GM10847 (cell line): ENCODE results near the gene MANF.

Source experiments
- POLR2A ChIP-seq: IDR thresholded peaks from 2 replicates; pipeline ENCODE4 v1.6.1; 2011; ENCODE audit not compliant: insufficient read length; ENCODE audit errors: extremely low read depth

Gene MANF

DNA sequence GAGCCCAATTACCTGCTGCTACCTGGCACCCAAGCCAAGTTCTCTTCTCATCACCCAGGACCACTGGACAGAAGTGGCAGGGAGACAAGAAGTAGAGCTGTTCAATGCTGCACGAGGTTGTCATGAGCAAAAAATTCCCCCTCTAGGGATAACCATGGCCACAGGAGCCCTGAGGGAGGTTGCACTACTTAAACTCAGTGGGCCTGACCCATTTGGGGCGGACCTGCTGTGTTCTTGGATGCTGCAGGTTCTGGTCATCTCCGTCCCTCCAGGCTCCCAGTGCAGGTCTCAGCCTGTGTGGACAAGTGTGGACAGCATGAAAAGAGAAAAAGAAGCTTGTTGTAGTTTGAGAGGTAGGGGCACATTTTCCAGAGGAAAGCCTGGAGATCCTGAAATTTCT, 26.1 kb upstream of the MANF start:
- TF ChIP-seq POLR2A: no peak

DNA sequence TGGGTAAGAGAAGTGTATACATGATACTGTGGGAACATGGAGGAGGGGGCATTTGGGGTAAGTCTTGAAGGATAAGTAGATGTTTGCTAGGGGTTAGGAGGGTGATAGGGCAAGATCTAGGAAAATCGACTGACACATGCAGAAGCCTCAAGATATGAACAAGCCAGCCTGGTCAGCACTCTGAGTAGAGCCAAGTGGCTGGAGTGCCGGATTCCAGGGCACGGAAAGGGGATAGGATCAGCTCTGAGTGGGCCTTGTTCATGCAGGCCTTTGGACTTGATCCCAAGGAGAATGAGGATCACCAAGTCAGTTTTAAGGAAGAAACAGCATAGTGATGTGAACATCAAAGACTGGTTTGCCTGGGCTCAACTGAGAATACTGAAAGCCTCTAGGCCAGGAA, 24.3 kb upstream of the MANF start:
- no peak for TF ChIP-seq POLR2A

DNA sequence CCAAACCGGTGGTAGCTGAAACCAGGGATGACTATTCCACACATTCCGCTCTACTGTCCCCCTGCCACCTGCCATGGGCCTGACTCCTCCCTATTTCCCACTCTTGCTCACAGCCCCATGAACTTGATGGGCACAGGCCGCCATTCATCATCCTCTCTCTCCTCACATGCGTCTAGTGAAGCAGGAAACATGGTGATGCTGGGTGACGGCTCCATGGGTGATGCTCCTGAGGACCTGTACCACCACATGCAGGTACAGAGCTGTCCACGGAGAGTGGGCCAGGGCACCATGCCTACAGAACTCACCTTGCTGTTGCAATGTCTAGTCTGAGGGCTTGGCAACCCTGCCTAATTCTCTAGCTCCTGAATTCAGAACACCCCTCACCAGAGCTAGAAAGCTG, 23.3 kb upstream of the MANF start:
- TF ChIP-seq POLR2A: no peak

GRCh38 chr3:51362476-51362875, 22.6 kb upstream of the MANF start:
- TF ChIP-seq POLR2A: no peak

- no peak for TF ChIP-seq POLR2A
Measured at GRCh38 chr3:51371943-51372557, 13.0 kb upstream of the MANF start.

- no peak for TF ChIP-seq POLR2A
Measured at GRCh38 chr3:51373658-51374421, 11.3 kb upstream of the MANF start.

GRCh38 chr3:51374456-51374855, 10.6 kb upstream of the MANF start:
- TF ChIP-seq POLR2A: no peak

DNA sequence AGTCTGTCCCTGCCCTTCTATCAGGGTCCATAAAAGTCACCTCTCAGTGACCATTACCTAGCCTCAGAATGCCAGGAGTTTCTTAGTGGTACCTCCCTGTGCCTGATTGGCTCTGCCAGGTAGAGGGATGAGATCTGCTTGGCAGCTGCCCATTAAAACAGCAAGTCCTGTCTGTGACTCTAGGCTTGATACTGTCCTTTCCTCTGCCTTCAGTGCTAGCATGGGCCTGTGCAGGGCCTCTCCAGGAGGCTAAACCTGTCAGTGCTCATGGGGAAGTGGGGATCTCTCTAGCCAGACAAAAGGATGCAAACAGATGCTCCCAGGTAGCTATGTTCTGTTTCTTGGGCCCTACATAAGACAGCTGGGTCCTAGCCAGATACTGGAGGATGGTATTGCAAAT, 10.0 kb upstream of the MANF start:
- no peak for TF ChIP-seq POLR2A

- TF ChIP-seq POLR2A: no peak
Measured at GRCh38 chr3:51375571-51375970, 9.5 kb upstream of the MANF start.

DNA sequence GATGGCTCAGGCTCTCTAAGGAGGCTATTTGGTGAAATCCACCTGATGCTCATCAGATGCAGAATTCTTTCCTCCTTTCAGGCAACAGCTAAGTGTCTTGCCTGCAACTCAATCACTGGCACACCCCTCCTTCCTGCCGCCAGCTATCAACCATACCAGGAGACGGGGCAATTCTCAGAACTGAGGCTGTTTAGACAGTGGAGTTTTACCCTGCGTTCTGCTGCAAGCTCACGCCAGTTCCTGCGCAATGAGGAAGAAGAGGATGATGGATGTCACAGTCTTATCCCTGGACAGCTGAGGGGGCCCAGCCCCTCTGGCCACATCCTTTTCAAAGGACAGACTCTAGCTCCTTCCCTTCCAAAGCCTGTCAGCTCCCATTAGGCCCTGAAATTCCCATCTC, 7.0 kb upstream of the MANF start:
- TF ChIP-seq POLR2A: no peak

DNA sequence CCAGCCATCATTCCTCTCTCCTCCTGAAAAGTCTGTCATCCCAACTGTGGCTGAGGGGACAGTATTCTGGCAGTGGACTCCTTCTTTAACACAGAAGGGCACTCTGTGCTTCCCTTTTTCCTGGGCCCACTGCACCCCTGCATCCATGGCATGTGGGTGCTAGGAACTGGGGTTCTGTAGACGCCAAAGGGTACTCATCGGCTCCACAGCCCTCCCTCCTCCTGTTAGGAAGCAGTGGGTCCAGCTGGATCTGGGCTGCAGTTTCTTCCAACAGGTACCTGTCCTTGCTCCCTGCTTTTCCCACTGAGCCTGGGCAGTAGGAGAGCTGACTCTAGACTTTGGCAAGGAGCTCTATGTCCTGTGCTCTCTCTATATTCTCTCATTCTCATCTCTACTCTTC, 6.4 kb upstream of the MANF start:
- no peak for TF ChIP-seq POLR2A

- no peak for TF ChIP-seq POLR2A
Measured at GRCh38 chr3:51379301-51379700, 5.8 kb upstream of the MANF start.

- no peak for TF ChIP-seq POLR2A
Measured at GRCh38 chr3:51379746-51380455, 5.2 kb upstream of the MANF start.

DNA sequence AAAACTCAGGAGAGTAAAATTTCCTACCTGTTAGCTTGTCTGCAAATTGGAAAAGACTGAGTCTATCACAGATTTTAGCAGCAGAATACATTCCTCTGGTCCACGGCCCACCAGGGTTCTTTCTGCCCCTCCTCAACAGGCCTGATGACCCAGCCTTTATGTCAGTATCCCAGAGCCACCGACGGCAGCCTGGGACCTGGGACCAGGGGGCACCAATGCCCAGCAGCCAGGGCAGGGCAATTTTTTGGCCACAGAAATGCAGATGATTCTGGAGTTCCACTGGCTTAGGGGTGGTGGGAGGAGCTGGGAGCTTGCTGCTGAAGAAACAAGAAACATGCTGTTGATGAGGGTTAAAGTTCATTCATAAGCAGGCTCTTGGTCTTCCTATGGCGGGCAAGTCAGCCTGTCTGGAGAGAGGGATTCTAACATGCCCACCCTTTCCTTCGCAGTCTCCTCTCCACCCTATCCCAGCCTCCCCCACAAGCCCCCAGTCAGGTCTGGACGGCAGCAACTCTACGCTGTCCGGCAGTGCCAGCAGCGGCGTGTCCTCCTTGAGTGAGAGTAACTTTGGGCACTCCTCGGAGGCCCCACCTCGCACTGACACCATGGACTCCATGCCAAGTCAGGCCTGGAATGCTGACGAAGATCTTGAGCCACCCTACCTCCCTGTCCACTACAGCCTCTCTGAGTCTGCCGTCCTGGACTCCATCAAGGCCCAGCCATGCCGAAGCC, 4.3 kb upstream of the MANF start:
- TF ChIP-seq POLR2A: no peak

DNA sequence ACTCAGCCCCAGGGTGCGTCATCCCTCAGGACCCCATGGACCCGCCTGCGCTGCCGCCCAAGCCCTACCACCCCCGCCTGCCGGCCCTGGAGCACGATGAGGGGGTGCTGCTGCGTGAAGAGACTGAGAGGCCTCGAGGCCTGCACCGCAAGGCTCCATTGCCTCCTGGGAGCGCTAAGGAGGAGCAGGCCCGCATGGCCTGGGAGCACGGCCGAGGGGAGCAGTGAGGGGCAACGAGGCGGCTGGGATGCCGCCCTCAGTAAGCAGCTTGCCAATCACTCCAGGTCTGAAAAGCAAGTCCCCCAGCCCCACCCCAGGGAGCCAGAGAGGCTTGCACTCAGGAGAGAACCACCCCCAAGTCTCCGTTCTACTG, 3.8 kb upstream of the MANF start:
- no peak for TF ChIP-seq POLR2A
